ENCODE measurements around the gene SEMA3F.

The SEMA3F gene

DNA sequence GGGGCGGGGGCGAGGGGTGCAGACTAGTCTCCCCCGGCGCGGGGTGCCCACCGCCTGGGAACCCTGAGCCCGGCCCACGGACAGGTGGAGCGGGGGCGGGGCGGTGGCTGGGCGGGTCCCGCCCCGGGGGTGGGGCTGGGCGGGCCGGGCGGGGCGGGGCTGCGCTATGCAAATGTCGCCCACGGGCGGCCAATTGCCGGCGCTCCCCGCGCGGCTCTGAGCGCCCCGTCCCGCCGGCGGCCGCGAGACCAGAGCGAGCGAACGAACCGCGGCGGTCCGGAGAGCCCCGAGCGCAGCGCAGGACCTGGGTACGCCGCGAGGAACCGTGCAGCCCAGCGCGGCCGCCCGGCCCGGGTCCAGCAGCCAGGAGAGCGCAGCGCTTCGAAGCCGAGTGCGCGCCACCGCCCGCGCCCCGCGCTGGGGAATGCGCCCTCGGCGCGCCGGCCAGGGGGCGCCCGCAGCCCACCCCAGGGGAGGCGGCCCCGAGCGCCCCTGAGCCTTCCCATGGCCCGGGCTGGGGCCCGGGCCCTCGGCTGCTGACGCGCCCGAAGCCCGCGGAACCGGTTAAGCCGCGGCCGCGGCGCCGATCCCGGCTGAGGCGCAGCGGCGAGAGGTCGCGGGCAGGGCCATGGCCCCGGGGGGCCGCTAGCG, at the start of gene SEMA3F:
Gene SEMA3F, plus strand, starts transcription at position 485 of the 651 bp plus-strand sequence. CDS start 4,299 bp downstream, outside the sequence.
- DNase-seq, result no peak

DNA sequence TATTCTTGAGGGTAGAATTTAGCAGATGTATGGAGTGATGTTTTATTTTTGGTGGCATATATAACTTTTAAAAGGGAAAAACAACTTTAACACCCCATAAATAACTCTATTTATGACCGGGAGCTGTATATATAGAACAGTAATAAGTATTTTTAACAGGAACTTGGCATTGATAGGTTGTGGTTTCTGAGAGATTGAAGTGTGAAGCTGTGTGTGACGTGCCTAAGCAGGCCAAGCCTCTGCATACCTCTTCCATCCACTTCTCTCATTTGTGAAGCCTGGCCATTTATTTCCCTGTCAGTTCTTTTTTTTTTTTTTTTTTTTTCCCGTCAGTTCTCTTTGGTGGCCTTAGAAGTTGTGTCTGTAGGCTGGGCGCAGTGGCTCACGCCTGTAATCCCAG, 43.4 kb upstream of the SEMA3F start:
- no peak for DNase-seq

DNA sequence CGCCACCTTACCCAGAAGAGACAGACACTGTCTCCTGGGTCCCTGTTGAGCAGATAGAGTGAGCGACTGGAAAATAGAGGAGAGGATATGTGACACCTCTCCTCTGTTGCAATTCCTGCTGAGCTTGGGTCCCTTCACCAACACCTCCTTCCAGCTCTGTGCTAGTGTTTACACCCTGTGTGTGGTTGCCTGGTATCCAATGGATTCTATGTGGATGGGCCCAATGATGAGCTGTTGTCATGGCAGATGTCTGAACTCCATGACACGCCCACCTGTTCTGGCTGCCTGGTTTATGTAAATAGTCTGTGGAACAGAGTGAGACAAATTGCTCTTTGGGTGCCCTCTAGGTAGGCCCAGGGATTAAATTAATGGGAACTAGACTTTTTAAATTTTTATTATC, 42.7 kb upstream of the SEMA3F start:
- no peak for DNase-seq

DNA sequence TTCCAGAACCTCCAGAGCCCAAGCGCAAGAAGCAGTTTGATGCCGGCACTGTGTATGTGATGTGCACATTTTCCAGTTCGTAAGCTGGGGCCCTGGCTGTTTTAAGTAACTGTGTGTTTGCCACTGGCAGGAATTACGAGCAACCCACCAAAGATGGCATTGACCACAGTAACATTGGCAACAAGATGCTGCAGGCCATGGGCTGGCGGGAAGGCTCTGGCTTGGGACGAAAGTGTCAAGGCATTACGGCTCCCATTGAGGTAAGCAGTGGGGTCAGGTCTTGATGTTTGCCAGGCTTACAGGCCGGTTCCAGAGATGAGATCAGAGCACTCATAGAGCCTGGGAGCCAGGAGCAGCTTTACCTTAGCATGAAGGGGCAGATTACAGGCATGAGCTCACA, 38.0 kb upstream of the SEMA3F start:
- DNase-seq, result no peak

DNA sequence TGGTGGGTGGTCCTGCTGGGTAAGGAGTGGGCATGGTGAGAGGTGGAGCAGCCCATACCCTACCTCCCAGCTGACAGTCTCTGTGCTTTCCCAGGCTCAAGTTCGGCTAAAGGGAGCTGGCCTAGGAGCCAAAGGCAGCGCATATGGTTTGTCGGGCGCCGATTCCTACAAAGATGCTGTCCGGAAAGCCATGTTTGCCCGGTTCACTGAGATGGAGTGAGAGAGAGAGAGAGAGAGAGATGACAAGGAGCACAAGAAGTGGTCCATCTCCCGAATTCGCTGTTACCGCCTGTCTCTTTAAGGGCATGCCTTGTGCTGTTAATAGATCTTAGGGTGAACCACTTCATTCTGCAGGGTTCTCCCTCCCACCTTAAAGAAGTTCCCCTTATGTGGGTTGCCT, 36.9 kb upstream of the SEMA3F start:
- DNase-seq, result no peak

DNA sequence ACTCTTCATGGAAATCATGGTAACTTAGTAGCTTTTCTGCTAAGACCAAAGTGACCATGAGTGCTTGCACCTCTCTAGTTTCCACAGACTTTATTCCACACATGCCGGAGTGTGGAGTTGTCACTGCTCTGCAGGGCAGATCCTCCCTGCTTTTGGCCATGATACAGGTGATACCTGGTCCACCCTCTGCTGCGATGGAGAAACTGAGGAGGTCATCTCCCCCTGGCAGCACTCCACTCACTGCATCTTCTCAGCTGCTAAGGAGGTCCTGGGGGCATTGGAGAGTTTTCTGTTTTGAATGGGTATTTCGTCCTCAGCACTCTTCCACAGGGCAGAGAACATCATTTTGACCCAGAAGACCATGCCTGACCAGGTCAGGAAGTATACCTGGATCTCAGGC, 35.3 kb upstream of the SEMA3F start:
- no peak for DNase-seq

DNA sequence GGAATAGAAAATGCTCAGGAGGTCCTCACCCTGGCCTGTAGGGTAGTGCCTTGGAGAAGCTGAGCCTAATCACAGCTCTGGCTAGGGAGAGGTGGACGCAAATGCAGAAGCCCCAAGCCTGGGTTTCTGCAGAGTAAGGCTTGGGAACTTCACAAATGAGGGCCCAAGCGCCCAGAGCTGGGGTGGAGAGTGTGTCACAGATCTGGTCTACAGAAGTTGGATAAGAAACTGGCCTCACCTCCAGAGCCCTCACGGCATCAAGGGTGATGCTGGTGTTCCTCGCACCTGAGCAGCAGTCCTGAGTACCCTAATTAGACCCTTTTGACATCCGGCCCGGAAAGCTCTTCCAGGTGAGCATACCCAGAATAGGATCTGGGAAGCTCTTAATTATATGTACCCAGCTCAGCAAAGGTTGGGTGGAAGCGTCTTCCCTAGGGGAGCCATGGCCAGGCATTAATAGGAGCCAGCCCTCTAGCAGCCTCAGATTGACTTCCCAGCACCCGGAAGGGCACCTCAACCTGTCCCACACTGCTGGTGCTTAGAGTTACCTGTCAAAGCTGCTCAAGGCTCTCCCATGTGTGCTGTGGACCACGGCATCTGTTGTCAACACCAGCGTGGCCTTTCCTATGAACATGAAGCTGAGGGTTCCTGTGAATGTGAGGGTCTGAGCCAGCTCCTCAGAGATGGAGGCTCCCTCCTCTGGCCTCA, 34.6 kb upstream of the SEMA3F start:
- no peak for DNase-seq

DNA sequence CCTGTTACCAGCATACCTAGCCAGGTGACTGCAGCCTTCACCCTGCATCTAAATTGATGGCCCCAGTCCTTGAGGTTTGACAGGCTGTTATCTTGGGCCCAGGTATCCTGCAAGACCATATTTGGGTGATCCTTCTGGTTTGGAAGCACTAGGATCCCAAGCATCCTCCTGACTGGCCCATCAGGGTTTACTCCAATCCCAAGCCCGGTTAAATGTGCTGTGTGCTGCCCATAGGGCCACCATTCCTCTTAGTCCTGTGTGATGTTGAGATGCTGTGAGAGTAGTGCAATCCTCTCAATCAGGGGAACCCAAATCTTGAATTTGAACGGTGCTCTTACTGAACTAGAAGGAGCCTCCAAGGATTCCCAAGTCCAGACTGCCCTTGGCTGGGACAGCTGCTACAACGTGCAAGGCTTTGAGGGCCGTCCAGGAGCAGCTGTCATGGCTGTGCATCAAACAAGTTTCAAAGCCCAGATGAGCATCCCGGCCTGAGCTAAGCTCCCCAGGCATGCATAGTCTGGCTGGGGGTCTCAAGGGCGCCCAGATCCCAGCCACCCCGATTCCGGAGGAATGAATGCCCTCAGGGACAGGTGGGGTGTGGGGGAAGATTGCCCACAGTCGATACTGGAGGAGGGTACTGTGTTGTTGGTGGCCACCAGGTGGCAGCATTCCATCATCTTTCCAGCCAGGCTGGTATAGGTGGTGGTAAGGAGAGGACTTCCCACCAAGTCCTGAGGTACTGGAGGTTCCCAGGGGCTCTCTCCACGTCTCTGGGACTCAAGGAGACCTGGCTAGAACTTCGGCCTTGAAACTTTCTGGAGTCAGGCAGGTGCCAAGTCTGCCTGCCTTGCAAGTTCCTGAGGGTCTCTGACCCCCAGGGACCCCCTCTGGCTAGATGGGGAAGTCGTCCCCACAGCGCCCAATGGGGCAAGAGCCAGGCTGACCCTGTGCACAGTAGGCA, 33.8 kb upstream of the SEMA3F start:
- no peak for DNase-seq

DNA sequence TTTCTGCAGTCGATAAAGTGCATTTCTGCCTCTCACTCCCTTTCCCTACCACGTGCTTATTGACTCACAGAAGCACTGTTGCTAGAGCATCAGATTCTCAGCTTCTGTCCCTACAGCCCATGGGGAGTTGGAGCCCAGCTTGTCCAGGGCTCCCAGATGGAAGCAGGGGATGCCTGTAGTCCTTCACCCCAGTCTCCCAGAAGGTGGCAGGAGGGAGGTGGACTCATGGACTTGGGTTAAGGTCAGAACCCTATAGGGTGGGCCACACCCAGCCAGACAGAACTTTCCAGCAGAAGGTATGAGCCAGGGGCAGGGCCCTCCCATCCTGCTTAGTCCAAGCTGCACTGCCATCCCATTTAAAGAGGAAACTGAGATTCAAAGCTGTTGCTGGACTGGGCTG, 33.1 kb upstream of the SEMA3F start:
- DNase-seq, result no peak

DNA sequence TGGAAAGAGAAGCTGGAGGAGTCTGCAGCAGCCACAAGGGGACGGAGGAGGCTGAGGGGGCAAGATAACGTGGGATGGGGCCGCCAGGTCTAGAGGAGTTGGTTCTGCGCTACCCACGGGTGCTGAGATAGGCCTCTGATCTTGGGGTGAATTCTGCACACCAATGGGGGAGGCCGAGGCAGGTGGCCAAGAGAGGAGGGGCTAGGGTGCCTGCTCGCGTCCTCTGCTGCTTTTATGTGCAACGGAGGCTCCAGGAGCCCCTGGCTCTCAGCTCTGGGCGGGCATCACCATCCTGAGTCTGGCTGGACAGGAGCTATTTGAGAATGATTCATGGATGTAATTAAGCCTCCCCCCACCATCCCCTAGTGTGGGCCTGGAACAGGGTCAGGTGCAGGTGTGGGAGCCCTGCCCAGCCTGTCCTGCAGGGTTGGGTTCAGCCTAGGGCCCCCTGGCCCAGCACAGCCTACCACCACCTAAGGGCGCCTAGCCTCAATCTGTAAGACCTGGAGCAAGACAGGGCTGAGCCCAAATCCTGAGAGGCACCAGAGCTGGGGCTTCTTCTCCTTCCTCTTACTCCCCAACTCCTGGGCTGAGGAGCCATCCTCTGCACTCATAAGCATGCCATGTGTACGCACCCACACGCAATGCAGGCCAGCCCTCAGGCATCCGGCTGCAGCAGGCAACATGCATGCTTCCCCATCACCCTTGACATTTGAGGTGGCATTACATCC, 32.3 kb upstream of the SEMA3F start:
- DNase-seq, result no peak

DNA sequence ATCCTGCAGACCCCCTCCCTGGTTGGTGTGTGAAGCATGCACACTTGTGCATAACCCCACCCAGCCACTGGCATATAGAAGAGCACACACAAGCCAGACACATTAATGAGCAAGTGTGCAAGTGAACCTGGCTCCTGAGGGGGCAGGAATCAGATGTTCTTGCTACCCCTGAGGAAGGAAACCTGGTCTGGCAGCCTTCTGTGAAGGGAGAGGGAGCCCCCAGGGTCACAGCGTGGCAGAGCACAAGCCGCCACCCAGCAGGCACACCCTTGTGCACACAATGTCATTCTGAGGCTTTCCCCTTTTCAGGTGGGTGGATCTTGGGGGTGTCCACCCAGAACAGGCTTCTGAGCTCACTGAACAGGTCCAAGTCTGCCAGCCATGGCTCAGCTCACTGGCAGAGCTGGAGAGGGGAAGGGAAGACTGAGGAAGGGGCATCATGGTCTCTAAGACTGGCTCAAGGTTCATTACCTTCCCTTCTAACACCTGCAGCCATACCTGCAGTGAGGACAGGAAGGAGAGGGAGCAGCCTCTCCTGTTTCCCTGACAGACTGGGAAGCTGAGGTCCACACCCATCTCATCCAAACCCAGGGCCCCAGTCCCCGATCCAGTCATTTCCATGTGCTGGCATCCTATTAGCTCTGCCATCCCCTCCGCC, 31.6 kb upstream of the SEMA3F start:
- DNase-seq, result no peak

DNA sequence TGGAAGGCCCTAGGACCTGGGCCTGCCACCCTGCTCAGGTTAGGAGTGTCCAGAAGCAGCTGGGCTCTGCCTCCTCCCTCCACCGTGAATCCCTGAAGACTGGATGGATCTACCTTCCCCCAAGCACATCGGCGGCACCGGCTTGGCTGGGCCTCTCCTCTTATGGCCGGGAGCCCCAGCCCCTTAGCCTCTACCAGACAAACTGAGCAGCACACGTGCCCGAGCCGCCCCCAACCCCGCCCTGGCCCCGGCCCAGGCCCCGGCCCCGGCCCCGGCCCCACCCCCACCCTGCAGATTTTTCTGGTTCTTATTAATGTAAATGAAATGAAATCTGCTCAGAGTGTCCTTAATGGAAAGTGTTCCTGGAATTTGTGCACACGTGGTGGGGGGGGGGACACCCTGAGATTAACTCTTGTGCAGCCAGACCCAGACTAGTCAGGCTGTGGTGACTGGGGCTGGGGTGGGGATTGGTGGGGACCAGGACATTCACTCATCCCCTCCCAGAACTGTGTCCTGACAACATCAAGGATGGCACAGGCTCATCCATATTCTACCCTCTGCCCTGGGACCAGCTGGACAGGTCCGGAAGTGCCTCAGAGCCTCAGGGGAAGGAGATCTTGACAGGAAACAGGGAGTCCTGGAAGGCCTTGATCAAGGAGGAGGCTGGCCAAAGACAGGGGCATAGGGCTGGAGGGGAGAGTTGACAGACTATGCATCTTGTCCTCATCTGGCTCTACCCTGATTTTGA, 30.9 kb upstream of the SEMA3F start:
- no peak for DNase-seq

DNA sequence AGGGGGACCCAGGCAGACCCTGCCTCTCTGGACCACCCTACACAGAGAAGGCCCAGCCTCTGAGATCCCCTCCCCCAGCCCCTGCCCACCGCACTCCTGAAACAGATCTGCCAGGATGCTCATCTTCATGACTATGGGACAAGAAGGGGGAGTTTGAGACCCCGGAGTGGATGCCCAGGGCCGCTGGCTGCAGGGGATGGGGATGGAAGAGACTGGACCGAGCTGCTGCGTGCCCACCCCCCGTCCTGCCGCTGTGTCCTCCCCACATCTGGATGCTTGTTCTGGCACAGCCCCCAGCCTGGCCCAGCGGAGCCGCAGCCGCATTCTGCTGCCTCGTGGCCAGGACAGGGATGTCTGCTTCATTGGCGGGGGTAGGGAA, 30.3 kb upstream of the SEMA3F start:
- no peak for DNase-seq

DNA sequence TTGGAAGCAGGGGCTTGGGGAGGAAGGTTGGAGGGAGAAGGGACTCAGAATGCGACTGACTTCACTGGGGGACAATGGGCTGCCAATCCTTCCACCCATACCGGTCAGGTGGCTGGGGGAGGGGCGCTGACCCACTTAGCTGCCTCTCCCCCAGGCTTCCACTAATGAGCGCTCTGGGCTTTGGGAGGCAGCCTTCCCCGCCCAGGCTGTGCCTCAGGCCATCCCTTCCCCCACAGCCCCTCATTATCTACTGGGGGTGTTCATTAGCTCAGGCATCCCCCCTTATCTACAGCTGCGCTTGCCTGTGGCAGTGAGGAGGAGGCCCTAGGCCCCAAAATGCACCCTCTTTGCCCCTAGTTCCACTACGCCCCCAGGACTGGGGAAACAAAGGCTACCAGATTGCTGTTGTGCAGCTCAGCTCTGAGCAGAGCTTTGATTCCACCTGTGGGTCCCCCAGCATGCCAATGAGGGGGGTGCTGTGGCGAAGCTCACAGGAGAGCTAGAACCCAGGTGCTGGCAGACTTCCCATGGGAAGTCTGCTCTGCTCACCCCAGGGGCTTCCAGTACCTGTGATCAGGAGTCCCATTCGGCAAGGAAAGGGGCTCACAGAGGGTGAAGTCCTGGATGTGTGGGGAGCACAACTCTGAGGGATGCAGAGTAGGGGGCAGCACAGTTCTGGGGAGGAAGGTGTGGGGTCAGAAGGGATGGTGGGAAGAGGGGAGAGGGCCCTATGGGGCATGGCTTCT, 29.4 kb upstream of the SEMA3F start:
- no peak for DNase-seq

DNA sequence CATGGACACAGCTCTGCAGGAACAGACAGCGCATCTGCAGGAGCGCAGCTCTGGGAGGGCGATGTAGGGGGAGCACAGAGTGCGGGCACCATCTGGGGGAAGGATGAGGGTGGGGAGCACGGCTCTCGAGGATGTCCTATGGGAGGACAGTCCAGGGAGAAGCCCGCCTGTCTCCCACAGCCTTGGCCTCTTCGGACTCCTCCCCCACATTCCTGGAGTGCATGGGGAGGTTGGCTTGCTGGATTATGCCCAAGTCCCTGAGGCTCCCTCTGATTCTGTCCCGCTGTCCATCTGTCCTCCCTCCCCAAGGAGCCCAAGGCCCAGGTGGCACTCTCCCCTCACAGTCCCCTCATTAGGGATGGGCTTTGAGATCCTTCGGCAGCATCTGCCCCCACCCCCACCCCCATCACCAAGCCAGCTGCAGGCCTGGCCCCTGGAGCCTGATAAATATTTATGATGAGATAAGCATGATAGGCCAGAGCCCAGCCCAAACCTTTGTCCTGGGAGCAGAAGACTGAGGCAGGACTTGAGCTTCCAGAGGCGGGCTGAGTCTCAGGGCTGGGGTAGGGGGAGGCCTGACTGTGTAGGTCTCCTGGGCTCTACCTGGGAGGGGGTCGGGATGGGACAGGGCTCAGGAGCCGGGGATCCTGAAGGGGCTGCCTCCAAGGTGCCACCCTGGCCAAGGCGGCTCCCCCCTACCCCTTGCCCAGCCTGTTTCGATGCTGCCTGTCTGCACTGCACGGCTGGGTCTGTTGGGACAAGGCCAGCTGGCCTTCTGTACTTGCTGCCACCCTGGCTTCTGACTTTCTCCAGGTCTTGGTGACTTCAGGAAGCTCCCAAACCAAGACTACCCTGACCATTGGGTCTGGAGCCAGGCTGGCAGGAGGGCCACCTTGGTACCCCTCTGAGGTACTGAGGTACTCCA, 28.6 kb upstream of the SEMA3F start:
- no peak for DNase-seq

DNA sequence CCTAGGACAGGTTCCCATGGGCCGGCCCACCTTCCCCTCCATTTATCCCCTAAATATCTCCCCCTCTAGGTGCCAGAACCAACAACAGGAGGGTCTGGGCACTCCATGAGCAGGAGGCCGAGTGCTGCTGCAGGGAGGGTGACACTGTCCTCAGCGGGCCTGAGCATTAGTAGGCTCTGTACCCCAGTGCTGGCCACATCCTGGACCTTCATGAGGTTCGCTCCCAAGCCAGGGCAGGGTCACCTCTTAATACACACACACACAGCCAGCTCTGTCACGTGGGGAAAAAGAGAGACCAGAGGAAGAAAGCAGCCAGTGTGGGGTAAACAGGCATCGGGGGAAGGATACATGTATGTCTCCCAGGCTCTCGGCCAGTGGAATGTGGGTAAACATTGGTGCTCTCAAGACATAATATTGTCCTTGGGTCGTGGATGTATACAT, 27.9 kb upstream of the SEMA3F start:
- DNase-seq, result no peak

DNA sequence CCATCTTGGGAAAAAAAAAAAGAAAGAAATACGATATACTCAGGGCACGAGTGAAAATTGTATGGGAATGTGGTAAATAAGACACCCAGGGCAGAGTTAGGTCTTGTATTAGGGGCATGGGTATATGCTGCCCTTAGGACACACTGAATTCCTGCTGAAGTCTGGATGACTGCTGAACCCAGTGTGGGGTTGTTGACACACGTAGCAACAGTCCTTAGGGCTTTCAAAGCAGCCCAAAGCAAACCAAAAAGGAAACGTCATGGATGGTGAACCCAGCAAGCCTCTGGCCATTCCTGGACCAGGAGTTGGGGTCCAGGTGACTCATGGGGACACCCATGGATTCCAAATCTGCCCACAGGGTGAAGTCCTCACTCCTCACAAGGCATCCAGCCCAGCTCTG, 27.1 kb upstream of the SEMA3F start:
- DNase-seq, result no peak

DNA sequence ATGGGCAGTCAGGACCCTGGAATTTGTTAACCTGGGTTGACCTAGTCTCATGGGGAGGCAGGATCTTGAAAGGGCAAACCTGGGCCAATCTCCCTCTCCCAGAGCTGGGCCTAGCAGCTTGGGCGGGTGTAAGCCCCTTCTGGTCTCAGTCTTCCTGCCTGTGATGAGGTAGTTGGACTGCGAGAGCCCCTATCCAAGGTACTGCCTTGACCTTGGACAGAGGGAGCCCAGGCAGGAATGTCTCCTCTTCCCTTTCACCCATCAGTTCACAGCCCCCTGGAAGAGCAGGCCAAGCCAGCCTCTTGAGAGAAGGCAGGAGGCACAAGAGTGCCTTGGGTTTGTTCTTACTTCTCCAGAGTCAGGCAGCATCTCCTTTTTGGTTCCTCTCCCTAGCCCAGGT, 24.7 kb upstream of the SEMA3F start:
- no peak for DNase-seq

DNA sequence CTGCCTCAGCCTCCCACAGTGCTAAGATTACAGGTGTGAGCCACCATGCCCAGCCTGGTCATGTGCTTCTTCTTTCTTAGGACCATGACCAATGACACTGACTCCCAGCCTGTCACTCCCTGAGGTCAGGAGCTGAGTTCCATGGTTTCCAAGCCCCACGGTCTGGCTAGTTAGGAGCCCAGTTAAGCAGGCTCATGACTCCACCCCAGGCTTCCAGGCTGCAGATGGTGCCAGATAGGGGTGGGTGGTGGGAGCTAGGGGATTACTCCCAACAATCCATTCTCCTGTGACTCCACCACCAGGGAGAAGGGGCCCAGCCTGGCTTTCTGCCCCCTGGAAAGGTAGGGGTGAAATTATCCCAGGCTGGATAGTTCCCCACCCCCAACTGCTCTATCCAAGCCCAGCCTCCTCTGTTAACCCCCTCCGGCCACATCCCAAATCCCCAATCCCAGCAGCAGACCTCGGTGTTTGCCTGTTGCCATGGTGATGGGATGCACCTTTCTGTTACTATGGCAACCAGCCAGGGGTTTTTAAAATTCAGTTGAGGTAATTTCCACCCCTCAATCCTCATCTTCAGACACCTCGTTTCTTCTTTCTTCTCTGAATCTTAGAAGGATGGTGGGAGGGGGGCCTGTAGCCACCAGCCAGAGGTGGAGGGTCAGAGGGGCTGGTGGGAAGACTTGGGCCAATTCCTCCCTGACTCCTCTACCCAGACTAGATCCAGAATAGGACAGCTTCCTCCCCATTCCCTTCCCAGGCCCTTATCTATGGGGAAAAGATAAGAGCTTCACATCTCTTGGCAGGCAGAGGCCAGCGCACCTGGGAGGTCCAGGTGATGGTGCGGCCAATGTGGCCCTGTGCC, 22.5 kb upstream of the SEMA3F start:
- no peak for DNase-seq

Measured in NCI-H2081 treated with DMSO at 0.1 percent for 48 hours (cell line).